ENCODE data around the gene IL12RB1. TPM values are rescaled to one million over a fixed set of nuclear protein-coding genes. Genes with fewer than 3 reads are reported as not detected.

Gene IL12RB1
- polyA plus RNA-seq, 1 donor (not counting 4 experiments of a cell fraction or from before 2014, with no cell fraction given), result 0.09 TPM

DNA sequence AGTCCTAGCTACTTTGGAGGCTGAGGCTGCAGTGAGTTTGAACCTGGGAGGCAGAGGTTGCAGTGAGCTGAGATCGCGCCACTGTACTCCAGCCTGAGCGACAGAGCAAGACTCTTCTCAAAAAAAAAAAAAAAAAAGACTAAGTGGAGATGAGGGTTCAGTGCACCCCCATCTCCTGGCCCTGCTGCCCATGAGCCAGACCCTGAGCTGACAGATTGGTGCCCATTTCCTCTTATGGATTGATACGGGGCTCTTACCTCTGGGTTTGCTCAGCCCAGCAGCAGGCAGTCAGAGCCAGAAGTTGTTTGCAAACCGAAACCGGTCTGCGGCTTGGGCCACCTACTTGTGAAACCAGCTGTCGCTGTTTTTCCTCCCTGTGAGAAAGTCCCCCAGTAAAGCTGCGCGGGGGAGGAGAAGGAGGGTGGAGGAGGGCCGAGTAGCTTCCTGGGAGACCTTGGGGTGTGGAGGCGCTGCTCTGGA is 41.9 kb downstream of the IL12RB1 start:
- no peaks in the 10 kb centered on the region for H3K9me1 ChIP-seq (ENCODE audit: control insufficient read depth, extremely low read depth, insufficient read depth, low read length)
- peak overlapping the region in 2 of 3 experiments; percentile 44 to 48 for H3K4me3 ChIP-seq (ENCODE audit: control insufficient read depth in 2 of 3, extremely low read depth in 1 of 3, insufficient read depth in 2 of 3, low read depth in 1 of 3, low read length in 3 of 3)
- peaks cover 4% of the 10 kb centered on the region for H3K27me3 ChIP-seq (ENCODE audit: control insufficient read depth, extremely low read depth, insufficient read depth, low read length)
- TF ChIP-seq EZH2 (IDR thresholded peaks at IDR 0.05; ENCODE audit: low read length), result no peak
- TF ChIP-seq, protein P1, sequence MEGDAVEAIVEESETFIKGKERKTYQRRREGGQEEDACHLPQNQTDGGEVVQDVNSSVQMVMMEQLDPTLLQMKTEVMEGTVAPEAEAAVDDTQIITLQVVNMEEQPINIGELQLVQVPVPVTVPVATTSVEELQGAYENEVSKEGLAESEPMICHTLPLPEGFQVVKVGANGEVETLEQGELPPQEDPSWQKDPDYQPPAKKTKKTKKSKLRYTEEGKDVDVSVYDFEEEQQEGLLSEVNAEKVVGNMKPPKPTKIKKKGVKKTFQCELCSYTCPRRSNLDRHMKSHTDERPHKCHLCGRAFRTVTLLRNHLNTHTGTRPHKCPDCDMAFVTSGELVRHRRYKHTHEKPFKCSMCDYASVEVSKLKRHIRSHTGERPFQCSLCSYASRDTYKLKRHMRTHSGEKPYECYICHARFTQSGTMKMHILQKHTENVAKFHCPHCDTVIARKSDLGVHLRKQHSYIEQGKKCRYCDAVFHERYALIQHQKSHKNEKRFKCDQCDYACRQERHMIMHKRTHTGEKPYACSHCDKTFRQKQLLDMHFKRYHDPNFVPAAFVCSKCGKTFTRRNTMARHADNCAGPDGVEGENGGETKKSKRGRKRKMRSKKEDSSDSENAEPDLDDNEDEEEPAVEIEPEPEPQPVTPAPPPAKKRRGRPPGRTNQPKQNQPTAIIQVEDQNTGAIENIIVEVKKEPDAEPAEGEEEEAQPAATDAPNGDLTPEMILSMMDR (optimal IDR thresholded peaks at IDR 0.05 in 1 of 3, IDR thresholded peaks at IDR 0.05 in 1 of 3, conservative IDR thresholded peaks at IDR 0.05 in 1 of 3; ENCODE audit: extremely low read depth in 1 of 3, insufficient read depth in 2 of 3, low read length in 3 of 3), result no peak
- DNase-seq (ENCODE audit: low read depth, low spot score), result no peak
- H3K4me2 ChIP-seq (ENCODE audit: control insufficient read depth, extremely low read depth, insufficient read depth, low read depth, low read length), result peak overlapping the region; percentile 83
- dilution Hi-C loops (cut with MboI; ENCODE audit: extremely low pct_ligation_motif_present, low sequenced_read_pairs), result no loop called here
- no peak overlapping the region for H3K27ac ChIP-seq (ENCODE audit: control insufficient read depth, insufficient read depth, low read length)
- no peaks in the 10 kb centered on the region for H3K9me3 ChIP-seq (ENCODE audit: control insufficient read depth, low read depth, low read length)
- peak overlapping the region; percentile 46 for H3K9ac ChIP-seq (ENCODE audit: control insufficient read depth, extremely low read depth, insufficient read depth, low read length)
- FAIRE-seq, result no peak
- H3K4me1 ChIP-seq (ENCODE audit: control insufficient read depth, extremely low read depth, insufficient read depth, low read length), result peaks cover 8% of the 10 kb centered on the region
- peak overlapping the region; percentile 64 for H2AFZ ChIP-seq (ENCODE audit: control insufficient read depth, low read length)
- H4K20me1 ChIP-seq (ENCODE audit: control insufficient read depth, extremely low read depth, insufficient read depth, low read length), result no peaks in the 10 kb centered on the region
- H3K79me2 ChIP-seq (ENCODE audit: control insufficient read depth, insufficient read depth, low read length), result no peaks in the 10 kb centered on the region
- no peaks in the 10 kb centered on the region for H3K36me3 ChIP-seq (ENCODE audit: control insufficient read depth in 2 of 2, extremely low read depth in 1 of 2, insufficient read depth in 2 of 2, low read length in 2 of 2)

DNA sequence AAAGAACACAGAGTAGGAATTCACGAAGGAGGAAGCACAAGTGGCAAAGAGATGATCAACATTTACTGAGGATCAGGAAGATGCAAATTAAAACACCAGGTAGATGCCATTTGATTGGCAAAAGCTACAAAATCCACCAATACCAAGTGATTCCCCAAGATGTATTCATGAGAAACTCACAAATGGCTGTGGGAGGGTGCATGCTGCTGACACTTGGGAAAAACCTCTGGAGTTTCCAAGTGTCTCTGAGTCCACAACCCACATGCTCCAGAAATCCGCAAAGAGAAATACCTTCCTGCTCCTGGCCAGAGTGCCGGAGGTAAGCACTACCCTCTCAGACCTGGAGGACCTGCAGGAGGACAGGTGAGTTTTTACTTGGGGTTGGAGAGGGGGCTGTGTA is 43.1 kb downstream of the IL12RB1 start:
- no peak overlapping the region for H3K4me2 ChIP-seq (ENCODE audit: control insufficient read depth, extremely low read depth, insufficient read depth, low read depth, low read length)
- no peak overlapping the region for H3K27ac ChIP-seq (ENCODE audit: control insufficient read depth, insufficient read depth, low read length)
- no peaks in the 10 kb centered on the region for H4K20me1 ChIP-seq (ENCODE audit: control insufficient read depth, extremely low read depth, insufficient read depth, low read length)
- peaks cover 4% of the 10 kb centered on the region for H3K27me3 ChIP-seq (ENCODE audit: control insufficient read depth, extremely low read depth, insufficient read depth, low read length)
- TF ChIP-seq, protein P1 (optimal IDR thresholded peaks at IDR 0.05 in 1 of 3, IDR thresholded peaks at IDR 0.05 in 1 of 3, conservative IDR thresholded peaks at IDR 0.05 in 1 of 3; ENCODE audit: extremely low read depth in 1 of 3, insufficient read depth in 2 of 3, low read length in 3 of 3), result no peak
- no peak for TF ChIP-seq EZH2 (IDR thresholded peaks at IDR 0.05; ENCODE audit: low read length)
- H3K36me3 ChIP-seq (ENCODE audit: control insufficient read depth in 2 of 2, extremely low read depth in 1 of 2, insufficient read depth in 2 of 2, low read length in 2 of 2), result no peaks in the 10 kb centered on the region
- H2AFZ ChIP-seq (ENCODE audit: control insufficient read depth, low read length), result no peak overlapping the region
- H3K9ac ChIP-seq (ENCODE audit: control insufficient read depth, extremely low read depth, insufficient read depth, low read length), result no peak overlapping the region
- peaks cover 8% of the 10 kb centered on the region for H3K4me1 ChIP-seq (ENCODE audit: control insufficient read depth, extremely low read depth, insufficient read depth, low read length)
- FAIRE-seq (no peak), DNase-seq (ENCODE audit: low read depth, low spot score) (no peak)
- no peaks in the 10 kb centered on the region for H3K9me3 ChIP-seq (ENCODE audit: control insufficient read depth, low read depth, low read length)
- H3K79me2 ChIP-seq (ENCODE audit: control insufficient read depth, insufficient read depth, low read length), result no peaks in the 10 kb centered on the region
- no peak overlapping the region for H3K4me3 ChIP-seq (ENCODE audit: control insufficient read depth in 2 of 3, extremely low read depth in 1 of 3, insufficient read depth in 2 of 3, low read depth in 1 of 3, low read length in 3 of 3)
- dilution Hi-C loops (cut with MboI; ENCODE audit: extremely low pct_ligation_motif_present, low sequenced_read_pairs), result no loop called here
- H3K9me1 ChIP-seq (ENCODE audit: control insufficient read depth, extremely low read depth, insufficient read depth, low read length), result no peaks in the 10 kb centered on the region

Data from keratinocyte (primary cell).